ENCODE results near the gene DOCK1. TPM values are rescaled to one million over a fixed set of nuclear protein-coding genes. Genes with fewer than 3 reads are reported as not detected.

DOCK1 gene
- total RNA-seq, 1 donor from 2014 or later, result 74.8 TPM

DNA sequence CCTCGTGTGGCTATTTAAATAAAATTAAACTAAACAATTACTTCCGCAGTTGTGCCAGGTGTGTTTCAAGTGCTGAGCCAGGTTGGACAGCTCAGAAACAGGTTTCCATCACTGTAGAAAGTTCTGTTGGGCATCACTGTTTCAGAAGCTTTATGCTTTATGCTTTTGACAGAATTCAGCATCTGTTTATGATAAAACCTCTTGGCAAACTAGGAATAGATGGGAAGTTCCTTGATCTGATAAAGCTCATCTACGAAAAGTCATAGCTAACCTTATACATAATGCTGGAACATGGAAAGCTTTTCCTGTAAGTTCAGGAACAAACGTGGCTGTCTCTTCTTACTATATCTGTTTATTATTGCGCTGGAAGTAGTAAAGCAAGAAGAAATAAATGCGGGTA is 143.4 kb downstream of the DOCK1 start:
- no peaks in the 10 kb centered on the region for H3K27me3 Mint-ChIP-seq (ENCODE audit: low read depth)
- H3K36me3 Mint-ChIP-seq, result peaks cover 13% of the 10 kb centered on the region
- TF ChIP-seq, protein P1, sequence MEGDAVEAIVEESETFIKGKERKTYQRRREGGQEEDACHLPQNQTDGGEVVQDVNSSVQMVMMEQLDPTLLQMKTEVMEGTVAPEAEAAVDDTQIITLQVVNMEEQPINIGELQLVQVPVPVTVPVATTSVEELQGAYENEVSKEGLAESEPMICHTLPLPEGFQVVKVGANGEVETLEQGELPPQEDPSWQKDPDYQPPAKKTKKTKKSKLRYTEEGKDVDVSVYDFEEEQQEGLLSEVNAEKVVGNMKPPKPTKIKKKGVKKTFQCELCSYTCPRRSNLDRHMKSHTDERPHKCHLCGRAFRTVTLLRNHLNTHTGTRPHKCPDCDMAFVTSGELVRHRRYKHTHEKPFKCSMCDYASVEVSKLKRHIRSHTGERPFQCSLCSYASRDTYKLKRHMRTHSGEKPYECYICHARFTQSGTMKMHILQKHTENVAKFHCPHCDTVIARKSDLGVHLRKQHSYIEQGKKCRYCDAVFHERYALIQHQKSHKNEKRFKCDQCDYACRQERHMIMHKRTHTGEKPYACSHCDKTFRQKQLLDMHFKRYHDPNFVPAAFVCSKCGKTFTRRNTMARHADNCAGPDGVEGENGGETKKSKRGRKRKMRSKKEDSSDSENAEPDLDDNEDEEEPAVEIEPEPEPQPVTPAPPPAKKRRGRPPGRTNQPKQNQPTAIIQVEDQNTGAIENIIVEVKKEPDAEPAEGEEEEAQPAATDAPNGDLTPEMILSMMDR (IDR thresholded peaks at IDR 0.05; ENCODE audit: unreplicated experiment), result no peak
- H3K27ac Mint-ChIP-seq, result no peak overlapping the region
- DNase-seq (ENCODE audit: low spot score in 2 of 2, unreplicated experiment in 2 of 2), result no peak
- H3K4me1 Mint-ChIP-seq, result peaks cover 5% of the 10 kb centered on the region
- no peaks in the 10 kb centered on the region for H3K9me3 Mint-ChIP-seq
- H3K4me3 Mint-ChIP-seq, result no peak overlapping the region

DNA sequence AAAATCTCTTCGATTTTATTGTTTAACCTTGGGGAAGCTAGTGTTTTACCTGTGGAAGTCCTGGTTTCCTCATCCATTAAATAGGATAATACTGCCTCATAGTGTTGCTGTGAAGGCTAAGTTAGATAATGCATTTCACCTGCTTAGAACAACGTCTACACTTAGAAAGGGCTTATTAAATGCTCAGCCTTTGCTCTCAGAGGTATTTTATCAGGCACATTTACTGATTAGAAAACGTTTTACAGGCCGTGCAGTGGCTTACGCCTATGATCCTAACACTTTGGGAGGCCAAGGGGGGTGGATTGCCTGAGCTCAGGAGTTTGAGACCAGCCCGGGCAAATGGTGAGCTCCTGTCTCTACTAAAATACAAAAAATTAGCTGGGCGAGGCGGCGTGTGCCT is 146.8 kb downstream of the DOCK1 start:
- Mint-ChIP-seq H3K4me3 (no peak overlapping the region), H3K27ac (no peak overlapping the region)

DNA sequence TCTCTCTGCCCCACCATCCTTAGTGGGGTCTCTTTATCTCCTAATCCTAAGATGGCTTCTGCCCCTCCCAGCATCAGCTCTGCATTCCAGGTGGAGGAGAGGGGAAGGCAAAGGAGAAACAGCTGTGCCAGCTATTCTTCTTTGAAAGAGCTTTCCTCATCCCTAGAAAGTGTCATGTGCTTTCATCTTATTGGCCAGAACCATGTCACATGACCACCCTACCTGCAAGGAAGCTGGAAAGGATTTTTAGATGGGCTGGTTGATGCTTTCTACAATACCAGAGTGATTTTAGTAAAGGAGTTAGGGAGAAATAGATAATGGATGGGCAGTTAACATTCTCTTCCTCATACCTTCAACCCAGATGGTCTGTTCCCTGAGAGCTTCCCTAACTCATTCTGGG is 150.0 kb downstream of the DOCK1 start:
- TF ChIP-seq, protein P1 (IDR thresholded peaks at IDR 0.05; ENCODE audit: unreplicated experiment), result no peak
- Mint-ChIP-seq H3K9me3 (peaks cover 35% of the 10 kb centered on the region), H3K4me3 (no peak overlapping the region), H3K27me3 (ENCODE audit: low read depth) (no peaks in the 10 kb centered on the region), H3K27ac (no peak overlapping the region), H3K36me3 (peaks cover 64% of the 10 kb centered on the region), H3K4me1 (no peaks in the 10 kb centered on the region)
- DNase-seq (ENCODE audit: low spot score in 2 of 2, unreplicated experiment in 2 of 2), result no peak

More for the DNA sequence above, 146.8 kb downstream of the DOCK1 start:
- no peak for DNase-seq (ENCODE audit: low spot score in 2 of 2, unreplicated experiment in 2 of 2)
- Mint-ChIP-seq H3K9me3 (peaks cover 6% of the 10 kb centered on the region), H3K4me1 (no peaks in the 10 kb centered on the region), H3K27me3 (ENCODE audit: low read depth) (no peaks in the 10 kb centered on the region), H3K36me3 (peaks cover 37% of the 10 kb centered on the region)
- TF ChIP-seq, protein P1 (IDR thresholded peaks at IDR 0.05; ENCODE audit: unreplicated experiment), result no peak

DNA sequence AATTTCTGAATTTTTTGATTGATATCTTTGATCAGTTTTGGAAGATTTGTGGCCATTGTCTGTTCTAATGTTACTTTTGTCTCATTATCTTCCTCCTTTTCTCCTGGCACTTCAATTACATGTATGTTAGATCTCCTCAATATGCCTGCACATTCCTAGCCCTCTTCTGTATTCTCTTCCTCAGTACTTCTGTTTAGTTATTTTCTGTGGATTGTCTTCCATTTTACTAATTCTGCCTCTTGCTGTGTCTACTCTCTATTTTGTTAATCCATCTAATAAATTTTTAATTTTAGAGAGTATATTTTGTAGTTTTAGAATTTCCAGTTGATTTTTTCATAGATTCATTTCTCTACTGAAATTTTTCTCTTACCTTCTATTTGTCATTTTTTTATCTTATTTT is 154.1 kb downstream of the DOCK1 start:
- no peak overlapping the region for H3K4me3 Mint-ChIP-seq
- H3K27me3 Mint-ChIP-seq (ENCODE audit: low read depth), result no peaks in the 10 kb centered on the region
- H3K4me1 Mint-ChIP-seq, result no peaks in the 10 kb centered on the region
- peaks cover 74% of the 10 kb centered on the region for H3K36me3 Mint-ChIP-seq
- no peak overlapping the region for H3K27ac Mint-ChIP-seq
- H3K9me3 Mint-ChIP-seq, result peaks cover 35% of the 10 kb centered on the region
- TF ChIP-seq, protein P1 (IDR thresholded peaks at IDR 0.05; ENCODE audit: unreplicated experiment), result no peak
- no peak for DNase-seq (ENCODE audit: low spot score in 2 of 2, unreplicated experiment in 2 of 2)

DNA sequence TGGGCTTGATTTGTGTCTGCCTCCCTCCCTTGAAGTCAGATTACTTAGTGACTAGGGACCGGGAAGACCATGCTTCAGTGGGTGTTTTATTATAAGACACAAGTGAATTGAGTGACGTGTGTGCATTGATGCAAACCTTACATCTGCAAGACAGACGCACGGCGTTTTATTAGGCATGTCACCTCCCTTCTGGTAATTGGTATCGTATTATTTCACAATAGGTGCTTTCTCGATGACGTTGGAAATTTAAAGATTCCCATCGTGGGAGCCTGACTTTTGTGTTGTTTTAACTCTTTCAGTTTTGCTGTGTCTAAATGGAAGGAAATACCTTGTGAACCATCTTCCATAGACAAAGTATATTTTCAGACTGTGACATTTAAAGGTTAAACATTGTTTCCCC is 158.5 kb downstream of the DOCK1 start:
- Mint-ChIP-seq H3K4me1 (peaks cover 9% of the 10 kb centered on the region), H3K4me3 (no peak overlapping the region)

More for the DNA sequence above, 158.5 kb downstream of the DOCK1 start:
- Mint-ChIP-seq H3K36me3 (peaks cover 58% of the 10 kb centered on the region), H3K27me3 (ENCODE audit: low read depth) (no peaks in the 10 kb centered on the region), H3K27ac (no peak overlapping the region), H3K9me3 (peaks cover 11% of the 10 kb centered on the region)
- no peak for DNase-seq (ENCODE audit: low spot score in 2 of 2, unreplicated experiment in 2 of 2)
- TF ChIP-seq, protein P1 (IDR thresholded peaks at IDR 0.05; ENCODE audit: unreplicated experiment), result no peak

All from mesothelial cell of epicardium (in vitro differentiated cells).